NOMO-1 (cell line): Measurements from ENCODE around the gene WIPI1.
A peak's percentile ranks its signal among the peaks of the same experiment; 100 is the strongest.
"Not testable (repeated sequence)": the region's sequence is repeated elsewhere in the genome, so short reads cannot be mapped to it uniquely, and the experiment has no call there.

Source experiments
- DNase-seq, 2 experiments: peaks; one replicate each; lab custom pipeline; 2025; ENCODE audit not compliant: unreplicated experiment in 2 of 2; lab: John Stamatoyannopoulos, UW

WIPI1 gene

GRCh38 chr17:68420065-68420464, 37.2 kb downstream of the WIPI1 start:
- DNase-seq, result no peak

- no peak for DNase-seq
These were observed 38.4 kb downstream of the WIPI1 start for GRCh38 chr17:68418876-68419275.

- no peak for DNase-seq
These were observed 40.0 kb downstream of the WIPI1 start for GRCh38 chr17:68417317-68417716.

- not testable (repeated sequence) for DNase-seq
These were observed 42.4 kb downstream of the WIPI1 start for GRCh38 chr17:68414901-68415300.

- peak; percentile 32 to 61 for DNase-seq
These were observed 43.4 kb downstream of the WIPI1 start for GRCh38 chr17:68413597-68414560.

- DNase-seq, result not testable (repeated sequence)
These were observed 49.6 kb downstream of the WIPI1 start for GRCh38 chr17:68407656-68408055.

- DNase-seq, result not testable (repeated sequence)
These were observed 53.5 kb downstream of the WIPI1 start for GRCh38 chr17:68403837-68404236.

- no peak for DNase-seq
These were observed 54.2 kb downstream of the WIPI1 start for GRCh38 chr17:68403122-68403521.

- DNase-seq, result no peak
These were observed 56.0 kb downstream of the WIPI1 start for GRCh38 chr17:68401288-68401687.

- peak in 1 of 2 experiments; percentile 26 for DNase-seq
These were observed 56.9 kb downstream of the WIPI1 start for GRCh38 chr17:68400404-68400735.

GRCh38 chr17:68399638-68400403, 57.5 kb downstream of the WIPI1 start:
- DNase-seq, result peak in 1 of 2 experiments; percentile 55

- DNase-seq, result peak; percentile 61 to 72
These were observed 58.3 kb downstream of the WIPI1 start for GRCh38 chr17:68398691-68399637.

- no peak for DNase-seq
These were observed 60.2 kb downstream of the WIPI1 start for GRCh38 chr17:68397108-68397536.

GRCh38 chr17:68396226-68397107, 60.8 kb downstream of the WIPI1 start:
- no peak for DNase-seq

GRCh38 chr17:68394608-68395331, 62.5 kb downstream of the WIPI1 start:
- no peak for DNase-seq

- DNase-seq, result no peak
These were observed 65.6 kb downstream of the WIPI1 start for GRCh38 chr17:68391561-68392268.

GRCh38 chr17:68390888-68391545, 66.3 kb downstream of the WIPI1 start:
- DNase-seq, result no peak

GRCh38 chr17:68389041-68389440, 68.3 kb downstream of the WIPI1 start:
- DNase-seq, result no peak
